ENCODE measurements around the gene ADSS1.

GRCh38 chr14:104783484-104784217, 59.6 kb downstream of the ADSS1 start:
- no peak for TF ChIP-seq CTCF (IDR thresholded peaks at IDR 0.05)
- no peak for TF ChIP-seq ZFX (IDR thresholded peaks at IDR 0.05; ENCODE audit: borderline replicate concordance)
